NCI-H1694 (cell line): ENCODE measurements around the gene MAPKAPK2.

Experiments
- DNase-seq: peaks from one replicate; lab custom pipeline; 2025; lab: John Stamatoyannopoulos, UW

The MAPKAPK2 gene

GRCh38 chr1:206660136-206660535, 24.6 kb upstream of the MAPKAPK2 start:
- DNase-seq: no peak

DNA sequence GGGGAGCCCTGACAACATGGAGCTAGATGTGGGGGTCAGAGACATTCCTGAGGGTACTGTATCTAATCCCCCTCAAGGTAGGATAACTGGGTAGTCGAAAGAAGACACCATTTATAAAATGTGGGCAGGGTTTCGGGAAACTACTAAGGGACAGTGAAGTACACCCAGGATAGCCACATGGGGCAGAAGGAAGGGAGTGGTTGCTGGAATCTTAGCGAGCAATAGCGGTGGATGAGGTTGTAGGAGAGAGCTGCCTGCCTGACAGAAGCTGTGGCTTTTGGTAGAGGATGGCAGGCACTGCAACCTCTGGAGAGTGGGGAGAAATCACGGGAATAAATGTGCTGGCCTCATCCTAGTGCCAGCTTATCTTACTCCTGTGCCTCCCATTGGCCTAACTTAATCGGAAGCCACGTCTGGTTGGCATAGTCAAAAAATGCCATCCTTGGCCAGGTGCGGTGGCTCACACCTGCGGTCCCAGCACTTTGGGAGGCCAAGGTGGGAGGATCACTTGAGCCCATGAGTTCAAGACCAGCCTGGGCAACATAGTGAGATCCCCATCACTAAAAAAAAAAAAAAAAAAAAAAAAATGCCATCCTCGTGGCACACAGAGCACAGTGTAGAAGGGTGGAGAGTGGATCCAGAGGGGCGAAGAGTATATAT, 23.4 kb upstream of the MAPKAPK2 start:
- no peak for DNase-seq

GRCh38 chr1:206662396-206663092, 22.2 kb upstream of the MAPKAPK2 start:
- no peak for DNase-seq

- no peak for DNase-seq
Measured at GRCh38 chr1:206663362-206663761, 21.3 kb upstream of the MAPKAPK2 start.

GRCh38 chr1:206663832-206664652, 20.7 kb upstream of the MAPKAPK2 start:
- peak; percentile 77 for DNase-seq

DNA sequence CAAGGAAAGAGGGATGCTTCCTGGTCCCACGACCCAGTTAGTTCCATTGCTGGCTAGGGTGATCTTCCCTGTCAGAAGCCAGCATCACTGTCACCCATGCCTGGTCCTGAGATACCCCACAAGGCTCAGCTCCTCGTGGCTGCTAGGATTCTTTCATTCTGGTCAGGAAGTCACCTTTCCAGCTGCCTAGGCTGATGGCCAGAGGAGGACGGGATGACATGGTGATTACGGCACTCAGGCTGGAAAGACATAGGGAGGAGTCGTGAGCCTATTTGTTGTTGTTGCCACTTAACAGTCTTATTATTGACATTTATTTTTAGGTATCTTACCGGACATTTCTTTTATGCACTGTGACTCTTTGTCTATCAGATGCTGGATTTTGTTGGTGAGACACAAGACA, 20.0 kb upstream of the MAPKAPK2 start:
- DNase-seq: no peak

GRCh38 chr1:206666031-206666561, 18.6 kb upstream of the MAPKAPK2 start:
- DNase-seq: no peak

DNA sequence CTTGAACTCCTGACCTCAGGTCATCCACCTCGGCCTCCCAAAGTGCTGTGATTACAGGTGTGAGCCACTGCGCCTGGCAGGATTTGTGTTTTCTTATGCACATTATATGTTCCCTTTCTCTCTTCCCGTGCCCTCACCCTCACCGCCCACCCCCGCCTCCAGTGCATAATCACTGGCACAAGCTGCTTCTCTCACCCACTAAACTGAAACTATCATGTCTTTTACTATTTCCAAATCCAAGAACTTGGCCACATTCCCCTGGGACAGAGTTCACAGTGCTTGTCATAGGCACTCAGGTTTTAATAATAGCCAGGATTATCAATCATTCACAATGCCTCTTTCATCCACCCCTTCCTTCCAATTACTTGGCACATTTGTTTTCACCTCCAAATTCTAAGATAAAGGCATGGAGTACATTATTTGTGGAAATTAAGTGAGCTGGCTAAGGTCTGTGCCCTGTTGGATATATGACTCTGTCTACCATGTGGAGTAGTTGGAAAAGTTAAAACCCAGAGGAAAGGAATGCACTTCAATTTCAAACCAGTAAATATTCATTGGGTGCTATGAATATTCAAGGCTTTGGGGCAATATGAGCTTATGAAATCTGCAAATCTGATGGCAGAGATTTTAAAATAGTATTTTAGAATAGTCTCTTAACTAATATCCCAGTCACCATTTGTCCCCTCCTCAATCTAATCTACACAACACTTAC, 17.6 kb upstream of the MAPKAPK2 start:
- DNase-seq: no peak

- no peak for DNase-seq
Measured at GRCh38 chr1:206668351-206668750, 16.4 kb upstream of the MAPKAPK2 start.

GRCh38 chr1:206668874-206669410, 15.8 kb upstream of the MAPKAPK2 start:
- no peak for DNase-seq

DNA sequence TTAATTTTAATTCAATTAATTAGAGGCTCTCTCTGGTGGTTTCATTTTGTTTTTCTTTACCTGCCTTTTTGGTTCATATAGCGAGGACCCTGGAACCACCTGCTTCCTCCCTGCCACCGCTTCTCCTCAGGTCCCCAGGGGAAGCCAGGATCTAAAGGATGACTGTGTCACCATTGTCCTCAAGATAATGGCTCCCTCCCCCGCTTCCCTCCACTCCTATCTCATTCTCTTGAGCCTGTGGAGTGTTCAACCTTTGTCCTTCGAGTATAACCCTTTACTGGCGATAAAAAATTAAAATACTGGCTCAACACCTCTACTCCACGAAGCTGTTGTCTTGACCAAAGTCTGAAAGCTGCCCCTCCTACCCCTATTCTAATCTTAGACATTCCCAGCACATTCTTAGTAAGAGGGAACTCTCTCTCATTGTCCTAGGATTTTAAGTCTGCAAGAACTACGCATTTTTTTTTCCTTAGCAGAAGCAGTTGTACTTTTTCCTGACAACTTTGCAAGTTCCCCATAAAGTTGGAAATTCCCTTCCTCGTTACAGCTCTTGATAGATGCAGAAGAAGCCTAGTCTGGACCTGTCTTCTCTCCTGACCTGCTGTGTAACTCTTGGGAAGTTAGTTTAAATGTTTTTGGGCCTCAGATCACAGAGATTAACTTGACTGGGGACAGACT, 12.6 kb upstream of the MAPKAPK2 start:
- no peak for DNase-seq

GRCh38 chr1:206672844-206673758, 11.6 kb upstream of the MAPKAPK2 start:
- DNase-seq: no peak

- DNase-seq: no peak
Measured at GRCh38 chr1:206674236-206674635, 10.5 kb upstream of the MAPKAPK2 start.

- no peak for DNase-seq
Measured at GRCh38 chr1:206674745-206675175, 9.9 kb upstream of the MAPKAPK2 start.

- DNase-seq: no peak
Measured at GRCh38 chr1:206676499-206676898, 8.2 kb upstream of the MAPKAPK2 start.

DNA sequence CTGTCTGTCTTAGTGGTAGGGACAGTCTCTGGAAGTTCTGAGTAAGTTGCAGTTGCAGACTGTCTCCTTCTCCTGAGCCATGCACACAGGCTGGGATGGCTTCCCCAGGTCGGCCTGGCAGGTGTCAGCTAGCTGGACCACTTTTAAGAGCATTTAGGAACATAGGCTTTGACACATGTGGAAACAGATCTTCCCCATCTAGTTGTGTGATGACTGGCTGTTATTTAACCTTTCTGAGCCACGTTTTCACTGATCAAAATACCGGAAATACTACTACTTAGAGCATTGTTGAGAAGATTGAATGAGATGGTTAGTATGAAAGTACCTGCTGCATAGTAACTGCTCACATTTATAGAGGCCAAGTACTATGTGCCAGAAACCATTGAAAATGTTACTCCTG, 6.2 kb upstream of the MAPKAPK2 start:
- DNase-seq: no peak

GRCh38 chr1:206679738-206680211, 4.9 kb upstream of the MAPKAPK2 start:
- no peak for DNase-seq

DNA sequence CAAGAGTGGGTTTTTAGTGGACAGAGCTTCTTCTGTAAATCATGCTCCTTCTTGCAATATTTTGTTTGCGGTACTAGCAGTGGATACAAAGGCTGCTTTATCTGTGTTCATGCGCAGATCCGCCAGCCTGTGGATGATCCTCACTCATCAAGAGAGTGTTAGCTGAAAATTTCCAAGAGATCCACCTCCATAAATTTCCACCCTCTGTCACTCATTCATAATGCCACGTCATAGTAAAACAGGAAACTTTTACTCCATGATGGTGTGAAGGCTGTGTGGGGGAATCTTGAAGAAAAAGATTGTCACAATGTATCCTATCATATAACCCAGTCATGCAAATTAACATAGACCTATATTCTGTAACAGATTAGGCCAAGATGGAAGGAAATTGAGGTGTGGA, 4.4 kb upstream of the MAPKAPK2 start:
- DNase-seq: no peak

DNA sequence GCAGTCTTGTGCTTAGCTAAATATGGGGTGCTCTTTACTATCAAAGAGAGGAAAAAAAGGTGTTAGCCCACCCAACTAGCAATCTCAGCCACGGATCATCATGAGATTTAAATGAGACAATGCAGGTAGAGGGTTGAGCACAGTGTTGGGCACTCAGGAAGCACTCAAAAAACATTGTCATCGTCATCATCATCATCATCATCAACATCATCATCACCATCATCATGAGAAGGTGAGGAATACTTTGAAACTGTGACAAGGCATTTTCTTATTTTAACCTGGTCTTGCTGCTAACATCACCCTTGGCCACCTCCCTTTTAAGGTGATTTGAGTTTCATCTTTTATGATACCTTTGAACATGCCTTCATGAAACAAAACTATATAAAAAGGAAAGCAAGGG, 3.3 kb upstream of the MAPKAPK2 start:
- DNase-seq: no peak

- no peak for DNase-seq
Measured at GRCh38 chr1:206682111-206682510, 2.6 kb upstream of the MAPKAPK2 start.
